Measurements from ENCODE around the gene PXN. TPM values are rescaled to one million over a fixed set of nuclear protein-coding genes. Genes with fewer than 3 reads are reported as not detected.

The PXN gene
- total RNA-seq, 1 experiment from 2014 or later = 156 TPM

GRCh38 chr12:120276734-120277133 is 11.2 kb upstream of the PXN start:
- Mint-ChIP-seq H3K27ac (ENCODE audit: unreplicated experiment) (no peak overlapping the region), H3K4me1 (ENCODE audit: low read depth, unreplicated experiment) (peaks cover 9% of the 10 kb centered on the region), H3K4me3 (ENCODE audit: low read depth, unreplicated experiment) (no peak overlapping the region), H3K9me3 (ENCODE audit: low read depth, unreplicated experiment) (no peaks in the 10 kb centered on the region), H3K36me3 (ENCODE audit: insufficient read depth, unreplicated experiment) (no peaks in the 10 kb centered on the region), H3K27me3 (ENCODE audit: unreplicated experiment) (no peaks in the 10 kb centered on the region)
- BruUV-seq (replicated peaks) = no TSS peak
- CTCF ChIA-PET = interaction anchor here (1.2 kb wide), 1 partner anchor 25 kb away, joined by 3 read pairs; the partner anchor contains the start of gene SIRT4
- intact Hi-C loops (cut with micrococcal nuclease; ENCODE audit: unreplicated experiment) = no loop called here
- TF ChIP-seq, protein P1, sequence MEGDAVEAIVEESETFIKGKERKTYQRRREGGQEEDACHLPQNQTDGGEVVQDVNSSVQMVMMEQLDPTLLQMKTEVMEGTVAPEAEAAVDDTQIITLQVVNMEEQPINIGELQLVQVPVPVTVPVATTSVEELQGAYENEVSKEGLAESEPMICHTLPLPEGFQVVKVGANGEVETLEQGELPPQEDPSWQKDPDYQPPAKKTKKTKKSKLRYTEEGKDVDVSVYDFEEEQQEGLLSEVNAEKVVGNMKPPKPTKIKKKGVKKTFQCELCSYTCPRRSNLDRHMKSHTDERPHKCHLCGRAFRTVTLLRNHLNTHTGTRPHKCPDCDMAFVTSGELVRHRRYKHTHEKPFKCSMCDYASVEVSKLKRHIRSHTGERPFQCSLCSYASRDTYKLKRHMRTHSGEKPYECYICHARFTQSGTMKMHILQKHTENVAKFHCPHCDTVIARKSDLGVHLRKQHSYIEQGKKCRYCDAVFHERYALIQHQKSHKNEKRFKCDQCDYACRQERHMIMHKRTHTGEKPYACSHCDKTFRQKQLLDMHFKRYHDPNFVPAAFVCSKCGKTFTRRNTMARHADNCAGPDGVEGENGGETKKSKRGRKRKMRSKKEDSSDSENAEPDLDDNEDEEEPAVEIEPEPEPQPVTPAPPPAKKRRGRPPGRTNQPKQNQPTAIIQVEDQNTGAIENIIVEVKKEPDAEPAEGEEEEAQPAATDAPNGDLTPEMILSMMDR (IDR thresholded peaks at IDR 0.05; ENCODE audit: unreplicated experiment) = no peak
- DNase-seq = no peak

DNA sequence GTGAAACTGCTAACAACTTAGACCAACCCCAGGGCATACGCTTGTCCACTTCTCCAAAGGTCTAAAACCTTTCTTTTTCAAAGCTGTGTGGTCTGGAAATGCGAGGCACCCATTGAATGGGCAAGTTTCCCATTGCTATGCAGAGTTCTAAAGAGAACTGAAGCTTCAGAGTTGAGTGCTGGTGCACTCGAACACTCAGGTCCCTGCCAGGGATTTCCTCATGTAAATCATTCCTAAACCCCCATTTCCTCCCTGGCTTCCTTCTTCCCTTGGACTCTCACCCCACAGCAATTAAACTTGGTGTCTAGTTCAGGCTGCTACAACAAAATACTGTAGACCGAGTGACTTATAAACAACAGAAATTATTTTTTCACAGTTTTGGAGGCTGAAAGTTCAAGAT is 2.2 kb upstream of the PXN start:
- Mint-ChIP-seq H3K4me1 (ENCODE audit: low read depth, unreplicated experiment) (peaks cover 23% of the 10 kb centered on the region), H3K9me3 (ENCODE audit: low read depth, unreplicated experiment) (no peaks in the 10 kb centered on the region), H3K27me3 (ENCODE audit: unreplicated experiment) (no peaks in the 10 kb centered on the region), H3K4me3 (ENCODE audit: low read depth, unreplicated experiment) (no peak overlapping the region), H3K36me3 (ENCODE audit: insufficient read depth, unreplicated experiment) (peaks cover 36% of the 10 kb centered on the region), H3K27ac (ENCODE audit: unreplicated experiment) (no peak overlapping the region)
- BruUV-seq (replicated peaks) = no TSS peak
- CTCF ChIA-PET = interaction anchor here (0.5 to 13.8 kb wide), 3 partner anchors 25 to 538 kb away, joined by 3 to 338 read pairs (median 4); partner anchors contain the start of gene RNU4-1
- intact Hi-C loops (cut with micrococcal nuclease; ENCODE audit: unreplicated experiment) = no loop called here
- no peak for DNase-seq
- TF ChIP-seq, protein P1 (IDR thresholded peaks at IDR 0.05; ENCODE audit: unreplicated experiment) = no peak

GRCh38 chr12:120266180-120266870 is 795 bp upstream of the PXN start:
- BruUV-seq (replicated peaks) = no TSS peak
- H3K4me1 Mint-ChIP-seq (ENCODE audit: low read depth, unreplicated experiment) = peaks cover 31% of the 10 kb centered on the region
- H3K9me3 Mint-ChIP-seq (ENCODE audit: low read depth, unreplicated experiment) = no peaks in the 10 kb centered on the region
- H3K36me3 Mint-ChIP-seq (ENCODE audit: insufficient read depth, unreplicated experiment) = peaks cover 42% of the 10 kb centered on the region
- intact Hi-C loops (cut with micrococcal nuclease; ENCODE audit: unreplicated experiment) = no loop called here
- peak overlapping the region; percentile 31 for H3K27ac Mint-ChIP-seq (ENCODE audit: unreplicated experiment)
- H3K4me3 Mint-ChIP-seq (ENCODE audit: low read depth, unreplicated experiment) = peak overlapping the region; percentile 87
- TF ChIP-seq, protein P1 (IDR thresholded peaks at IDR 0.05; ENCODE audit: unreplicated experiment) = no peak
- no peak for DNase-seq
- CTCF ChIA-PET = interaction anchor here (1.2 to 13.8 kb wide), 6 partner anchors 9 to 38 kb away, joined by 4 to 338 read pairs (median 7); partner anchors contain the start of gene RNU4-2
- no peaks in the 10 kb centered on the region for H3K27me3 Mint-ChIP-seq (ENCODE audit: unreplicated experiment)

GRCh38 chr12:120264904-120265472 is 542 bp downstream of the PXN start:
- intact Hi-C loops (cut with micrococcal nuclease; ENCODE audit: unreplicated experiment) = loop anchor here (1.0 to 2.0 kb wide), 2 partner anchors 37 to 64 kb away; partner anchors contain the start of gene RPLP0
- H3K9me3 Mint-ChIP-seq (ENCODE audit: low read depth, unreplicated experiment) = no peaks in the 10 kb centered on the region
- H3K36me3 Mint-ChIP-seq (ENCODE audit: insufficient read depth, unreplicated experiment) = peaks cover 49% of the 10 kb centered on the region
- peak overlapping the region; percentile 87 for H3K4me3 Mint-ChIP-seq (ENCODE audit: low read depth, unreplicated experiment)
- H3K4me1 Mint-ChIP-seq (ENCODE audit: low read depth, unreplicated experiment) = peaks cover 41% of the 10 kb centered on the region
- CTCF ChIA-PET = interaction anchor here (0.6 to 13.8 kb wide), 11 partner anchors 8 to 147 kb away, joined by 3 to 338 read pairs (median 5); partner anchors contain the start of genes RNU4-2, RPLP0 and SIRT4
- no peak for DNase-seq
- no peaks in the 10 kb centered on the region for H3K27me3 Mint-ChIP-seq (ENCODE audit: unreplicated experiment)
- no TSS peak for BruUV-seq (replicated peaks)
- TF ChIP-seq, protein P1 (IDR thresholded peaks at IDR 0.05; ENCODE audit: unreplicated experiment) = no peak
- H3K27ac Mint-ChIP-seq (ENCODE audit: unreplicated experiment) = peak overlapping the region; percentile 74

Measured in Calu3 (cell line).